K562 (cell line): Measurements from ENCODE around the gene MYO1D. TPM values are rescaled to one million over a fixed set of nuclear protein-coding genes. Genes with fewer than 3 reads are reported as not detected.

Source experiments
- ATAC-seq: fragments of 200-7000 bp; cut with Tn5 transposase; 3 replicates; pipeline ENCODE4 v1.9.1; 2020; ENCODE audit warnings: moderate library complexity
- BruUV-seq: library from RNA; stranded (reverse); fragments of 400-500 nt; replicated peaks from 2 replicates; lab custom pipeline; 2021; lab: Mats Ljungman, UMichigan
- CTCF ChIA-PET: fragments of 300-600 bp; formaldehyde crosslinking; extraction: SDS; loops from one replicate; lab custom pipeline; 2021; ENCODE audit warnings: low intra/inter-chr PET ratio; lab: Yijun Ruan, JAX
- POLR2A ChIA-PET: fragments of 300-600, 350-650 bp; sonication (Branson Sonifier 250); formaldehyde crosslinking; extraction: SDS; loops from one replicate; lab custom pipeline; 2021; ENCODE audit warnings: antibody characterized with exemption, inconsistent platforms; lab: Yijun Ruan, JAX
- DNase-seq, 4 experiments: peaks; one replicate each; pipeline versions ENCODE4 v3.0.0 to v3.0.0-alpha.2; 2011 to 2018; ENCODE audit warnings: low spot score in 3 of 4, mixed read lengths in 3 of 4; ENCODE audit errors: extremely low read depth in 1 of 4
- FAIRE-seq: peaks from 2 replicates; lab custom pipeline; 2011; peaks lifted over from hg19 to GRCh38; lab: Jason Lieb, UNC
- H2AFZ ChIP-seq: 2 replicates; pipeline ENCODE4 v1.6.0; 2011; ENCODE audit warnings: low read depth, low read length, control low read depth, inconsistent platforms
- H3K27ac ChIP-seq: fragments of 200-600 bp; 3 replicates; pipeline ENCODE4 v1.8.0; 2011; ENCODE audit warnings: low read depth, mild to moderate bottlenecking, control low read depth, inconsistent platforms, low read length, moderate library complexity, mixed read lengths; ENCODE audit errors: extremely low read depth
- H3K27me3 ChIP-seq, 2 experiments: fragments of 300-600 bp in 1 of 2; 2 replicates in 1 of 2; 3 replicates in 1 of 2; pipeline versions ENCODE4 v1.6.0 to v1.8.0; 2011; ENCODE audit warnings: inconsistent platforms in 2 of 2, low read length in 2 of 2, mild to moderate bottlenecking in 1 of 2, mixed read lengths in 1 of 2, moderate library complexity in 1 of 2; ENCODE audit not compliant: control insufficient read depth in 2 of 2, insufficient read depth in 2 of 2
- H3K36me3 ChIP-seq: fragments of 300-600 bp; 3 replicates; pipeline ENCODE4 v1.8.0; 2011; ENCODE audit warnings: mild to moderate bottlenecking, low read length, inconsistent platforms; ENCODE audit not compliant: control insufficient read depth, insufficient read depth
- H3K4me1 ChIP-seq, 2 experiments: fragments of 200-600 bp in 1 of 2; replicated peaks in 1 of 2; 2 replicates in 1 of 2; 3 replicates in 1 of 2; pipeline versions ENCODE4 v1.5.1 to v1.8.0; 2011; ENCODE audit warnings: inconsistent platforms in 2 of 2, low read length in 2 of 2, mild to moderate bottlenecking in 1 of 2, mixed read lengths in 1 of 2, moderate library complexity in 1 of 2; ENCODE audit not compliant: control insufficient read depth in 2 of 2, insufficient read depth in 2 of 2
- H3K4me2 ChIP-seq: 2 replicates; pipeline ENCODE4 v1.6.1; 2011; ENCODE audit warnings: low read length, control low read depth, inconsistent platforms, mixed read lengths; ENCODE audit not compliant: insufficient read depth
- H3K4me3 ChIP-seq: fragments of 200-600 bp; sonication (generic), shearing (Covaris generic); 2 replicates; pipeline ENCODE4 v1.5.1; 2016; ENCODE audit warnings: control low read depth, inconsistent platforms
- H3K79me2 ChIP-seq: fragments of 200-600 bp; 3 replicates; pipeline ENCODE4 v1.8.0; 2011; ENCODE audit warnings: low read length, inconsistent platforms; ENCODE audit not compliant: control insufficient read depth, insufficient read depth
- H3K9ac ChIP-seq, 2 experiments: 2 replicates each; pipeline versions ENCODE4 v1.6.0 to v1.6.1; 2011; ENCODE audit warnings: low read depth in 2 of 2, low read length in 2 of 2, control low read depth in 1 of 2, inconsistent platforms in 1 of 2, mild to moderate bottlenecking in 1 of 2, mixed read lengths in 1 of 2; ENCODE audit not compliant: insufficient read depth in 1 of 2
- H3K9me1 ChIP-seq: one replicate; pipeline ENCODE4 v1.6.0; 2011; ENCODE audit warnings: inconsistent platforms, mild to moderate bottlenecking, low read length, moderate library complexity; ENCODE audit not compliant: control insufficient read depth, insufficient read depth
- H3K9me3 ChIP-seq: replicated peaks from 2 replicates; pipeline ENCODE4 v1.5.1; 2011; ENCODE audit warnings: low read depth, low read length, inconsistent platforms; ENCODE audit not compliant: control insufficient read depth, insufficient read depth
- H4K20me1 ChIP-seq: replicated peaks from 2 replicates; pipeline ENCODE4 v1.6.1; 2011; ENCODE audit warnings: low read length, inconsistent platforms, mixed read lengths; ENCODE audit not compliant: control insufficient read depth, insufficient read depth
- C11orf30 ChIP-seq: fragments of 450-650 bp; IDR thresholded peaks from 2 replicates; pipeline ENCODE4 v1.6.1; 2016; ENCODE audit warnings: low read depth, mild to moderate bottlenecking
- CHD1 ChIP-seq: fragments of 200-600 bp; sonication (generic); IDR thresholded peaks from one replicate; pipeline ENCODE4 v1.6.1; 2012; ENCODE audit warnings: mild to moderate bottlenecking, moderate library complexity, low read length, inconsistent platforms
- MEIS2 ChIP-seq: fragments of 450-650 bp; IDR thresholded peaks from 2 replicates; pipeline ENCODE4 v1.6.1; 2014; ENCODE audit warnings: mild to moderate bottlenecking; ENCODE audit not compliant: partially characterized antibody
- PBX2 ChIP-seq, 2 experiments: IDR thresholded peaks in 1 of 2; conservative IDR thresholded peaks in 1 of 2; 2 replicates each; pipeline ENCODE4 v1.6.1; 2016; ENCODE audit warnings: low read depth in 2 of 2, mild to moderate bottlenecking in 1 of 2, missing compliant biosample characterization in 1 of 2, missing genetic modification characterization in 1 of 2, moderate library complexity in 1 of 2
- POLR3G ChIP-seq: IDR thresholded peaks from 2 replicates; pipeline ENCODE4 v1.6.1; 2011; ENCODE audit not compliant: insufficient read length, insufficient replicate concordance; ENCODE audit errors: extremely low read depth
- ZNF217 ChIP-seq: sonication (generic); formaldehyde crosslinking; IDR thresholded peaks from 2 replicates; pipeline ENCODE4 v1.8.0; 2022; ENCODE audit warnings: mild to moderate bottlenecking, missing genetic modification reagents
- ZNF3 ChIP-seq: fragments of 250-450 bp; sonication (Bioruptor Pico); IDR thresholded peaks from 2 replicates; pipeline ENCODE4 v1.5.0; 2021; ENCODE audit warnings: mild to moderate bottlenecking, moderate library complexity
- WGBS: fragments of 100-300 bp; shearing (Covaris generic); methylation state at CpG from one replicate; pipeline ENCODE4 v1.1.6; 2016; ENCODE audit warnings: low coverage, mixed read lengths; ENCODE audit not compliant: insufficient coverage; ENCODE audit errors: missing lambda C conversion rate; 5-methylcytosine and 5-hydroxymethylcytosine counted together
- in situ Hi-C: fragments of 300-500 bp; cut with MboI; formaldehyde crosslinking; loops from 4 replicates; pipeline ENCODE4 v1.15.0; 2018; ENCODE audit warnings: inconsistent platforms, mixed read lengths
- intact Hi-C: fragments of 100-400 bp; cut with micrococcal nuclease; formaldehyde crosslinking; loops from 2 replicates; pipeline ENCODE4 v1.14.2; 2022
- polyA plus RNA-seq, 8 experiments: library from polyadenylated mRNA; depleted of rRNA in 4 of 8; stranded (reverse) in 5 of 8; unstranded in 3 of 8; fragments of >200 nt; fragmentation: Nextera tagmentation in 2 of 8; fragmentation: Illumina TruSeq in 1 of 8; extraction: Ambion mirVana in 2 of 8; extraction: Trizol in 1 of 8; gene quantifications; 2 replicates each; pipeline versions ENCODE4 v1.2.1 to v1.2.3, GENCODE V29; 2011 to 2014; ENCODE audit warnings: inconsistent platforms in 1 of 8, missing spikeins in 1 of 8
- total RNA-seq, 7 experiments: library from RNA; depleted of rRNA in 6 of 7; stranded (reverse); fragments of >200 nt in 6 of 7; fragmentation: Illumina TruSeq in 2 of 7; extraction: Trizol in 2 of 7; gene quantifications; 2 replicates each; pipeline versions ENCODE4 v1.2.1 to v1.2.3, GENCODE V29; 2011 to 2021; ENCODE audit warnings: low replicate concordance in 1 of 7
- TF ChIP-seq, protein P1 (sequence below), 2 experiments: fragments of 450-650 bp; IDR thresholded peaks; 2 replicates each; pipeline ENCODE4 v1.6.1; 2018; ENCODE audit warnings: mild to moderate bottlenecking in 2 of 2, low read depth in 1 of 2; ENCODE audit not compliant: partially characterized antibody in 2 of 2
- TF ChIP-seq, protein P2 (sequence below): sonication (generic); formaldehyde crosslinking; IDR thresholded peaks from 2 replicates; pipeline ENCODE4 v1.8.0; 2022; ENCODE audit warnings: mild to moderate bottlenecking, low read depth, missing genetic modification reagents

Gene MYO1D
- total and polyA plus RNA-seq, 9 of the 15 experiments (the other 6 are each of a cell fraction or from before 2014, with no cell fraction given): 2.1 to 71.2 (median 45.4) TPM

DNA sequence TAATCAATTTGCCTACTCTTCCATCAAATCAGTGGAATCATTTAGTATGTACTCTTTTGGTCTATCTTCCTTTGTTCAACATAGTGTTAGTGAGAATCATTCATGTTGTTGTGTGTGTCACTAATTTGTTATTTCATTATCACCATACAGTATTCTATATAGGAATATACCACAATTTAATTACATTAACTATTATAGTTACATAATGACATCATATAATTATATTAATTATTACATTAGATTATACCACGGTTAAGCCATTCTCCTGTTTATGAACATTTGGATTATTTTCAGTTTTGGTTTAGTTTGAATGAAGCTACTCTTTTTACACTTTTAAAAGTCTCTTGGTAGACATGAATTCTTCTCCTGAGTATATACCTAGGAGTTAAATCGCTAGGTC, 40.4 kb downstream of the MYO1D start (continued):
- TF ChIP-seq, protein P1, sequence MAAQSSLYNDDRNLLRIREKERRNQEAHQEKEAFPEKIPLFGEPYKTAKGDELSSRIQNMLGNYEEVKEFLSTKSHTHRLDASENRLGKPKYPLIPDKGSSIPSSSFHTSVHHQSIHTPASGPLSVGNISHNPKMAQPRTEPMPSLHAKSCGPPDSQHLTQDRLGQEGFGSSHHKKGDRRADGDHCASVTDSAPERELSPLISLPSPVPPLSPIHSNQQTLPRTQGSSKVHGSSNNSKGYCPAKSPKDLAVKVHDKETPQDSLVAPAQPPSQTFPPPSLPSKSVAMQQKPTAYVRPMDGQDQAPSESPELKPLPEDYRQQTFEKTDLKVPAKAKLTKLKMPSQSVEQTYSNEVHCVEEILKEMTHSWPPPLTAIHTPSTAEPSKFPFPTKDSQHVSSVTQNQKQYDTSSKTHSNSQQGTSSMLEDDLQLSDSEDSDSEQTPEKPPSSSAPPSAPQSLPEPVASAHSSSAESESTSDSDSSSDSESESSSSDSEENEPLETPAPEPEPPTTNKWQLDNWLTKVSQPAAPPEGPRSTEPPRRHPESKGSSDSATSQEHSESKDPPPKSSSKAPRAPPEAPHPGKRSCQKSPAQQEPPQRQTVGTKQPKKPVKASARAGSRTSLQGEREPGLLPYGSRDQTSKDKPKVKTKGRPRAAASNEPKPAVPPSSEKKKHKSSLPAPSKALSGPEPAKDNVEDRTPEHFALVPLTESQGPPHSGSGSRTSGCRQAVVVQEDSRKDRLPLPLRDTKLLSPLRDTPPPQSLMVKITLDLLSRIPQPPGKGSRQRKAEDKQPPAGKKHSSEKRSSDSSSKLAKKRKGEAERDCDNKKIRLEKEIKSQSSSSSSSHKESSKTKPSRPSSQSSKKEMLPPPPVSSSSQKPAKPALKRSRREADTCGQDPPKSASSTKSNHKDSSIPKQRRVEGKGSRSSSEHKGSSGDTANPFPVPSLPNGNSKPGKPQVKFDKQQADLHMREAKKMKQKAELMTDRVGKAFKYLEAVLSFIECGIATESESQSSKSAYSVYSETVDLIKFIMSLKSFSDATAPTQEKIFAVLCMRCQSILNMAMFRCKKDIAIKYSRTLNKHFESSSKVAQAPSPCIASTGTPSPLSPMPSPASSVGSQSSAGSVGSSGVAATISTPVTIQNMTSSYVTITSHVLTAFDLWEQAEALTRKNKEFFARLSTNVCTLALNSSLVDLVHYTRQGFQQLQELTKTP (IDR thresholded peaks at IDR 0.05; ENCODE audit: low read depth in 1 of 2, partially characterized antibody in 2 of 2): no peak
- no peak for TF ChIP-seq CHD1
- no peak for TF ChIP-seq POLR3G
- TF ChIP-seq, all 486 proteins: peak for 0

DNA sequence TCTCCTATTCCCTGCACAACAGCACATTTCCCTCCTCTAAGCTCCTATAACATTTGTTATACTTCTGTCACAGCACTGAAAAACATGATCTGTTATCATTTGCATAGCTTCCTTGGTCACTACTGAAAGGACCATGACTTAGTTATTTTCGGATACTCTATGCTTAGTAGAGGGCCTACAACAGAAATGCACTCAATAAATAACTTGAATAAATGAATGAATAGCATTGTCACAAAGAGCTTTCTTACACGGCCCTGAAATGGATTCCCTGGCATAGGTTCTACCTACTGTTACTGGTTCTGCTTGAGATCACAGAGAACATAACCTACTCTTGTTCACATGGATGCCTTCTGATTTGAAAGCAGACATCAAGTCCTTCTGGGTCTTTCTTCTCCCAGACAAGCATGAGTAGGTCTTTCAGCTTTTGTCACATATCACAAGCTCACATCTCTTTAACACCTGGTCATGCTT, 41.6 kb downstream of the MYO1D start:
- ChIA-PET POLR2A (interaction anchor here (0.6 to 1.2 kb wide), 4 partner anchors 16 to 1092 kb away, joined by 3 to 5 read pairs (median 3); no protein-coding TSS in a partner anchor), CTCF (no interaction called here)
- intact Hi-C loops: no loop called here
- ATAC-seq (peak; percentile 75), FAIRE-seq (peak; percentile 23), DNase-seq (no peak)
- 44% methylated on average over 2 of the region's 2 CpGs for WGBS
- no peaks in the 10 kb centered on the region for H3K9me3 ChIP-seq
- no peaks in the 10 kb centered on the region for H3K9me1 ChIP-seq
- H3K9ac ChIP-seq: no peak overlapping the region
- no peak overlapping the region for H3K4me2 ChIP-seq
- 0 out of 2 replicates have a peak, but pooled peaks cover 3% of the 10 kb centered on the region for H4K20me1 ChIP-seq
- no peak overlapping the region for H3K4me3 ChIP-seq
- H2AFZ ChIP-seq: no peak overlapping the region
- peaks cover 7 to 25% of the 10 kb centered on the region in 2 experiments; a peak in 4 of 5 replicates for H3K4me1 ChIP-seq
- in situ Hi-C loops: no loop called here
- no TSS peak for BruUV-seq
- no peaks in the 10 kb centered on the region; the same call in 2 of the 3 replicates for H3K36me3 ChIP-seq
- peak overlapping the region; percentile 14; the same call in 1 of the 3 replicates for H3K27ac ChIP-seq
- no peaks in the 10 kb centered on the region for H3K27me3 ChIP-seq
- H3K79me2 ChIP-seq: peaks cover 48% of the 10 kb centered on the region
- peak; percentile 71; the same call in 1 of the 2 replicates for TF ChIP-seq ZNF3 (CRISPR knock-in tag)
- no peak for TF ChIP-seq PBX2 (CRISPR knock-in tag; IDR thresholded peaks at IDR 0.05; ENCODE audit: low read depth)
- peak; percentile 71 for TF ChIP-seq PBX2 (tag; conservative IDR thresholded peaks at IDR 0.05; ENCODE audit: low read depth)
- peak; percentile 51 for TF ChIP-seq MEIS2
- TF ChIP-seq C11orf30: peak; percentile 41; the same call in 1 of the 2 replicates
- TF ChIP-seq, protein P2, sequence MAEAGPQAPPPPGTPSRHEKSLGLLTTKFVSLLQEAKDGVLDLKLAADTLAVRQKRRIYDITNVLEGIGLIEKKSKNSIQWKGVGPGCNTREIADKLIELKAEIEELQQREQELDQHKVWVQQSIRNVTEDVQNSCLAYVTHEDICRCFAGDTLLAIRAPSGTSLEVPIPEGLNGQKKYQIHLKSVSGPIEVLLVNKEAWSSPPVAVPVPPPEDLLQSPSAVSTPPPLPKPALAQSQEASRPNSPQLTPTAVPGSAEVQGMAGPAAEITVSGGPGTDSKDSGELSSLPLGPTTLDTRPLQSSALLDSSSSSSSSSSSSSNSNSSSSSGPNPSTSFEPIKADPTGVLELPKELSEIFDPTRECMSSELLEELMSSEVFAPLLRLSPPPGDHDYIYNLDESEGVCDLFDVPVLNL (CRISPR knock-in tag): no peak
- TF ChIP-seq ZNF217: no peak
